ENCODE results near the gene GLRX2.
"Not testable (repeated sequence)": the region's sequence is repeated elsewhere in the genome, so short reads cannot be mapped to it uniquely, and the experiment has no call there.

The GLRX2 gene

GRCh38 chr1:193118803-193119730, 13.9 kb upstream of the GLRX2 start:
- Mint-ChIP-seq H3K4me3 (no peak overlapping the region), H3K9me3 (no peaks in the 10 kb centered on the region), H3K27ac (no peak overlapping the region), H3K36me3 (no peaks in the 10 kb centered on the region), H3K4me1 (peaks cover 8% of the 10 kb centered on the region), H3K27me3 (no peaks in the 10 kb centered on the region)
- no peak for ATAC-seq (ENCODE audit: low read depth)
- DNase-seq (ENCODE audit: low spot score in 2 of 2): no peak

- DNase-seq (ENCODE audit: low spot score in 2 of 2) (no peak), ATAC-seq (ENCODE audit: low read depth) (no peak)
- Mint-ChIP-seq H3K36me3 (no peaks in the 10 kb centered on the region), H3K27ac (no peak overlapping the region), H3K4me1 (peaks cover 4% of the 10 kb centered on the region), H3K4me3 (no peak overlapping the region), H3K27me3 (no peaks in the 10 kb centered on the region), H3K9me3 (no peaks in the 10 kb centered on the region)
These were observed 13.0 kb upstream of the GLRX2 start for GRCh38 chr1:193118194-193118593.

GRCh38 chr1:193117167-193117566, 12.0 kb upstream of the GLRX2 start:
- not testable (repeated sequence) for H3K27ac Mint-ChIP-seq; H3K27me3 Mint-ChIP-seq; ATAC-seq (ENCODE audit: low read depth)

GRCh38 chr1:193115629-193116227, 10.5 kb upstream of the GLRX2 start:
- H3K4me1 Mint-ChIP-seq: peaks cover 4% of the 10 kb centered on the region
- no peaks in the 10 kb centered on the region for H3K27me3 Mint-ChIP-seq
- no peak for DNase-seq (ENCODE audit: low spot score in 2 of 2)
- ATAC-seq (ENCODE audit: low read depth): no peak
- no peaks in the 10 kb centered on the region for H3K9me3 Mint-ChIP-seq
- no peak overlapping the region for H3K4me3 Mint-ChIP-seq
- H3K27ac Mint-ChIP-seq: no peak overlapping the region
- no peaks in the 10 kb centered on the region for H3K36me3 Mint-ChIP-seq

More at GRCh38 chr1:193117167-193117566, 12.0 kb upstream of the GLRX2 start:
- H3K36me3 Mint-ChIP-seq; DNase-seq (ENCODE audit: low spot score in 2 of 2); H3K4me3 Mint-ChIP-seq; H3K4me1 Mint-ChIP-seq; H3K9me3 Mint-ChIP-seq: not testable (repeated sequence)

- peaks cover 4% of the 10 kb centered on the region for H3K4me1 Mint-ChIP-seq
- H3K9me3 Mint-ChIP-seq: no peaks in the 10 kb centered on the region
- H3K4me3 Mint-ChIP-seq: no peak overlapping the region
- H3K36me3 Mint-ChIP-seq: no peaks in the 10 kb centered on the region
- ATAC-seq (ENCODE audit: low read depth): no peak
- H3K27me3 Mint-ChIP-seq: no peaks in the 10 kb centered on the region
- H3K27ac Mint-ChIP-seq: no peak overlapping the region
- no peak for DNase-seq (ENCODE audit: low spot score in 2 of 2)
These were observed 9.4 kb upstream of the GLRX2 start for GRCh38 chr1:193114485-193115095.

GRCh38 chr1:193113992-193114332, 8.7 kb upstream of the GLRX2 start:
- Mint-ChIP-seq H3K27me3 (no peaks in the 10 kb centered on the region), H3K4me3 (no peak overlapping the region)

GRCh38 chr1:193113258-193113991, 8.2 kb upstream of the GLRX2 start:
- Mint-ChIP-seq H3K27ac (no peak overlapping the region), H3K9me3 (no peaks in the 10 kb centered on the region), H3K36me3 (no peaks in the 10 kb centered on the region), H3K4me1 (peaks cover 4% of the 10 kb centered on the region), H3K4me3 (no peak overlapping the region), H3K27me3 (no peaks in the 10 kb centered on the region)
- DNase-seq (ENCODE audit: low spot score in 2 of 2): no peak
- ATAC-seq (ENCODE audit: low read depth): no peak

More at GRCh38 chr1:193113992-193114332, 8.7 kb upstream of the GLRX2 start:
- no peak overlapping the region for H3K27ac Mint-ChIP-seq
- no peaks in the 10 kb centered on the region for H3K36me3 Mint-ChIP-seq
- no peak for DNase-seq (ENCODE audit: low spot score in 2 of 2)
- no peaks in the 10 kb centered on the region for H3K9me3 Mint-ChIP-seq
- ATAC-seq (ENCODE audit: low read depth): no peak
- peaks cover 4% of the 10 kb centered on the region for H3K4me1 Mint-ChIP-seq

- no peaks in the 10 kb centered on the region for H3K27me3 Mint-ChIP-seq
- no peaks in the 10 kb centered on the region for H3K36me3 Mint-ChIP-seq
- DNase-seq (ENCODE audit: low spot score in 2 of 2): no peak
- no peak overlapping the region for H3K4me3 Mint-ChIP-seq
- H3K9me3 Mint-ChIP-seq: no peaks in the 10 kb centered on the region
- no peak overlapping the region for H3K27ac Mint-ChIP-seq
- ATAC-seq (ENCODE audit: low read depth): no peak
- peaks cover 4% of the 10 kb centered on the region for H3K4me1 Mint-ChIP-seq
These were observed 6.5 kb upstream of the GLRX2 start for GRCh38 chr1:193111641-193112090.

- H3K27ac Mint-ChIP-seq: no peak overlapping the region
- no peak for ATAC-seq (ENCODE audit: low read depth)
- H3K36me3 Mint-ChIP-seq: no peaks in the 10 kb centered on the region
- H3K9me3 Mint-ChIP-seq: no peaks in the 10 kb centered on the region
- DNase-seq (ENCODE audit: low spot score in 2 of 2): no peak
- H3K4me1 Mint-ChIP-seq: peaks cover 4% of the 10 kb centered on the region
- H3K4me3 Mint-ChIP-seq: no peak overlapping the region
- H3K27me3 Mint-ChIP-seq: no peaks in the 10 kb centered on the region
These were observed 5.7 kb upstream of the GLRX2 start for GRCh38 chr1:193110864-193111263.

GRCh38 chr1:193110246-193110645, 5.0 kb upstream of the GLRX2 start:
- H3K36me3 Mint-ChIP-seq: no peaks in the 10 kb centered on the region
- no peak overlapping the region for H3K4me3 Mint-ChIP-seq
- H3K4me1 Mint-ChIP-seq: peaks cover 7% of the 10 kb centered on the region
- H3K9me3 Mint-ChIP-seq: no peaks in the 10 kb centered on the region
- ATAC-seq (ENCODE audit: low read depth): no peak
- no peaks in the 10 kb centered on the region for H3K27me3 Mint-ChIP-seq
- no peak for DNase-seq (ENCODE audit: low spot score in 2 of 2)
- no peak overlapping the region for H3K27ac Mint-ChIP-seq

- no peaks in the 10 kb centered on the region for H3K27me3 Mint-ChIP-seq
- H3K27ac Mint-ChIP-seq: no peak overlapping the region
- no peaks in the 10 kb centered on the region for H3K36me3 Mint-ChIP-seq
- H3K9me3 Mint-ChIP-seq: no peaks in the 10 kb centered on the region
- no peak overlapping the region for H3K4me3 Mint-ChIP-seq
- H3K4me1 Mint-ChIP-seq: peaks cover 7% of the 10 kb centered on the region
- DNase-seq (ENCODE audit: low spot score in 2 of 2) (no peak), ATAC-seq (ENCODE audit: low read depth) (no peak)
These were observed 4.4 kb upstream of the GLRX2 start for GRCh38 chr1:193109619-193110018.

GRCh38 chr1:193108471-193108870, 3.3 kb upstream of the GLRX2 start:
- Mint-ChIP-seq H3K4me1 (peaks cover 14% of the 10 kb centered on the region), H3K27me3 (no peaks in the 10 kb centered on the region), H3K27ac (peak overlapping the region; percentile 5), H3K36me3 (no peaks in the 10 kb centered on the region), H3K9me3 (no peaks in the 10 kb centered on the region), H3K4me3 (no peak overlapping the region)
- DNase-seq (ENCODE audit: low spot score in 2 of 2): no peak
- no peak for ATAC-seq (ENCODE audit: low read depth)

GRCh38 chr1:193105821-193106177, 585 bp upstream of the GLRX2 start:
- no peaks in the 10 kb centered on the region for H3K36me3 Mint-ChIP-seq

GRCh38 chr1:193104502-193104906, 710 bp downstream of the GLRX2 start:
- DNase-seq (ENCODE audit: low spot score in 2 of 2) (no peak), ATAC-seq (ENCODE audit: low read depth) (peak; percentile 26)
- H3K4me1 Mint-ChIP-seq: peaks cover 15% of the 10 kb centered on the region
- no peaks in the 10 kb centered on the region for H3K27me3 Mint-ChIP-seq
- H3K4me3 Mint-ChIP-seq: peak overlapping the region; percentile 89
- H3K9me3 Mint-ChIP-seq: no peaks in the 10 kb centered on the region
- peaks cover 3% of the 10 kb centered on the region for H3K36me3 Mint-ChIP-seq
- H3K27ac Mint-ChIP-seq: peak overlapping the region; percentile 65

More at GRCh38 chr1:193105821-193106177, 585 bp upstream of the GLRX2 start:
- peak overlapping the region; percentile 65 for H3K27ac Mint-ChIP-seq
- peaks cover 15% of the 10 kb centered on the region for H3K4me1 Mint-ChIP-seq
- no peaks in the 10 kb centered on the region for H3K27me3 Mint-ChIP-seq
- no peak for ATAC-seq (ENCODE audit: low read depth)
- peak overlapping the region; percentile 89 for H3K4me3 Mint-ChIP-seq
- DNase-seq (ENCODE audit: low spot score in 2 of 2): no peak
- H3K9me3 Mint-ChIP-seq: no peaks in the 10 kb centered on the region
